GM13976 (cell line): Measurements from ENCODE around the gene SRRD.
A peak's percentile ranks its signal among the peaks of the same experiment; 100 is the strongest.
"Not testable (repeated sequence)": the region's sequence is repeated elsewhere in the genome, so short reads cannot be mapped to it uniquely, and the experiment has no call there.

Experiments used
- DNase-seq: peaks from one replicate; pipeline ENCODE4 v3.0.0; 2012; ENCODE audit warnings: low spot score
- CTCF ChIP-seq: IDR thresholded peaks from 2 replicates; pipeline ENCODE4 v1.5.1; 2012; ENCODE audit warnings: borderline replicate concordance, mild to moderate bottlenecking; ENCODE audit not compliant: insufficient read depth; ENCODE audit errors: extremely low read depth, missing control alignments, control extremely low read depth
- in situ Hi-C: fragments of 300-500 bp; cut with MboI; formaldehyde crosslinking; loops from one replicate; pipeline ENCODE4 v1.12.0; 2022; ENCODE audit warnings: low sequenced_read_pairs, mixed read lengths, inconsistent platforms; ENCODE audit not compliant: unreplicated experiment

The SRRD gene

GRCh38 chr22:26483439-26484359 lies at the start of gene SRRD, which contains the start of gene HPS4:
SRRD (plus strand) TSS chr22:26483877; CDS start chr22:26483891, 14 bp downstream.
HPS4 (minus strand) TSS chr22:26483783; CDS start chr22:26481762, 2,021 bp downstream.
- peak; percentile 95 for DNase-seq
- TF ChIP-seq CTCF = no peak
- in situ Hi-C loops = no loop called here

- in situ Hi-C loops = no loop called here
- no peak for DNase-seq
- TF ChIP-seq CTCF = no peak
Measured at GRCh38 chr22:26435327-26436093, 48.2 kb upstream of the SRRD start.

- no peak for TF ChIP-seq CTCF
- DNase-seq = no peak
- in situ Hi-C loops = no loop called here
Measured at GRCh38 chr22:26436903-26437515, 46.7 kb upstream of the SRRD start.

GRCh38 chr22:26437694-26438392 lies 45.8 kb upstream of the SRRD start:
- peak; percentile 10 for DNase-seq
- TF ChIP-seq CTCF = no peak
- in situ Hi-C loops = no loop called here

- in situ Hi-C loops = not testable (repeated sequence)
Measured at GRCh38 chr22:26438776-26439175, 44.9 kb upstream of the SRRD start.

GRCh38 chr22:26439559-26439958 lies 44.1 kb upstream of the SRRD start:
- no peak for TF ChIP-seq CTCF
- in situ Hi-C loops = no loop called here
- no peak for DNase-seq

More at GRCh38 chr22:26438776-26439175, 44.9 kb upstream of the SRRD start:
- DNase-seq = not testable (repeated sequence)
